Heart right ventricle (tissue), 16 donors: Measurements from ENCODE around the gene HSDL1. TPM values are rescaled to one million over a fixed set of nuclear protein-coding genes. Genes with fewer than 3 reads are reported as not detected.

ENCODE experiments used
- ATAC-seq, 8 donors: fragments of 200-7000 bp; cut with Tn5 transposase; one replicate each; pipeline ENCODE4 v1.9.1; 2020; ENCODE audit warnings: mild to moderate bottlenecking in 8 of 8, moderate library complexity in 8 of 8, moderate number of reproducible peaks in 1 of 8
- DNase-seq, 2 donors: peaks; one replicate each; pipeline ENCODE4 v3.0.0-alpha.2; 2020
- H3K27ac ChIP-seq, 10 donors: fragments of 200-600 bp; sonication (generic) in 2 of 10; one replicate each; pipeline versions ENCODE4 v1.5.0 to v1.8.0; 2020 to 2022; ENCODE audit warnings: mild to moderate bottlenecking in 3 of 10
- H3K27me3 ChIP-seq, 7 donors: fragments of 200-600 bp; one replicate each; pipeline ENCODE4 v1.8.0; 2021 to 2022; ENCODE audit warnings: mild to moderate bottlenecking in 2 of 7
- H3K36me3 ChIP-seq, 9 donors: fragments of 200-600 bp; sonication (generic) in 1 of 9; one replicate each; pipeline versions ENCODE4 v1.5.0 to v1.8.0; 2020 to 2022; ENCODE audit warnings: mild to moderate bottlenecking in 2 of 9
- H3K4me1 ChIP-seq, 9 donors: fragments of 200-600 bp; sonication (generic) in 1 of 9; one replicate each; pipeline versions ENCODE4 v1.5.0 to v1.8.0; 2020 to 2022; ENCODE audit warnings: mild to moderate bottlenecking in 4 of 9
- H3K4me3 ChIP-seq, 10 donors: fragments of 200-600 bp; sonication (generic) in 2 of 10; one replicate each; pipeline versions ENCODE4 v1.5.0 to v1.8.0; 2020 to 2022; ENCODE audit warnings: mild to moderate bottlenecking in 7 of 10, moderate library complexity in 2 of 10
- H3K9me3 ChIP-seq, 11 donors: fragments of 200-600 bp in 10 of 11; sonication (generic) in 2 of 11; one replicate each; pipeline versions ENCODE4 v1.5.0 to v1.8.0; 2013 to 2022; ENCODE audit warnings: mild to moderate bottlenecking in 2 of 11, control low read depth in 1 of 11, moderate library complexity in 1 of 11
- CTCF ChIP-seq, 9 donors: fragments of 200-600 bp; sonication (generic) in 2 of 9; IDR thresholded peaks; one replicate each; pipeline versions ENCODE4 v1.5.0 to v1.8.0; 2021 to 2022; ENCODE audit warnings: antibody characterized with exemption in 9 of 9, mild to moderate bottlenecking in 5 of 9, moderate library complexity in 1 of 9
- WGBS, 2 donors: extraction: QIAGEN DNeasy Blood & Tissue Kit; methylation state at CpG; one replicate each; pipeline ENCODE4 v1.1.7; 2013; ENCODE audit warnings: inconsistent platforms in 1 of 2; 5-methylcytosine and 5-hydroxymethylcytosine counted together
- intact Hi-C, 10 donors: fragments of 100-400 bp; cut with DNase I; formaldehyde crosslinking; loops; one replicate each; pipeline versions ENCODE4 v1.11.1 to v1.14.2; 2022
- long read RNA-seq, 3 donors: library from polyadenylated mRNA; unstranded; transcript quantifications; one replicate each; pipeline ENCODE4 v2.0.0, GENCODE V29; 2020 to 2021
- polyA plus RNA-seq, 2 donors: library from polyadenylated mRNA; stranded (reverse); fragments of 200-250 nt; gene quantifications; one replicate each; pipeline ENCODE4 v1.2.3, GENCODE V29; 2013
- total RNA-seq, 10 donors: library from RNA; stranded (reverse); fragmentation: NEBNext Ultra II Directional in 3 of 10; extraction: Animal tissue kit (Norgen Biotek cat#: 25700) in 3 of 10; gene quantifications; one replicate each; pipeline versions ENCODE4 v1.2.1 to v1.2.4, GENCODE V29; 2021 to 2023
- donor health status: Arrhythmogenic right ventricular cardiomyopathy.
- donor health status: ischemic (EF 13 %, LVEDD 7.1; RV severe dilation, severe dysfunction).
- donor health status: healthy with polysubstance abuse.
- donor health status: DM: no; HTN: yes; CAD: no.
- donor health status: DM: no; HTN: no; CAD: no.
- donor health status: ischemic (EF 25% LVEDD 6.9; RV normal size, moderate dysfunction).
- donor health status: ischemic (EF 25% LVEDD 5.7; RV mildly dilated, moderate dysfunction).
- donor health status: healthy.
- donor health status: DM: yes; HTN: yes; CAD: no.
- donor health status: Ischemic cardiomyopathy.
- donor health status: ischemic (EF 35%, LVEDD 5.7; RV mildly dilated, moderate dysfunction).
- donor health status: nonischemic (EF 11% LVEDD 7.7; RV severe dilation, severe dysfunction).
- donor health status: DM: yes; HTN: yes; CAD: no.
- donor health status: PGD.
- donor health status: ischemic (EF 29% LVEDD 5.4; RV normal size, mild dysfunction).
- donor health status: nonischemic (EF 23%, LVEDD 6.1; RV moderate dilation, normal function).

The HSDL1 gene
- total RNA-seq (10 to 100 TPM; 19.4 to 38.5 (median 25.3) TPM), polyA plus RNA-seq (10 to 100 TPM in 1 of 2 donors, 1 to 10 TPM in 1; 9.9 to 13.7 TPM)
- long read RNA-seq, donor 1, transcript HSDL1-201 (6 exons, 3,519 nt) = major isoform, 58 of 68 reads
- long read RNA-seq, donor 1, partial matches to known transcripts = 4 of 68 reads
- long read RNA-seq, donor 1, other reads (novel, unspliced or antisense) = 5 of 68 reads
- long read RNA-seq, donor 2, transcript HSDL1-201 (6 exons, 3,519 nt) = major isoform, 49 of 58 reads
- long read RNA-seq, donor 2, partial matches to known transcripts = 2 of 58 reads
- long read RNA-seq, donor 2, other reads (novel, unspliced or antisense) = 4 of 58 reads
- long read RNA-seq, donor 3, transcript HSDL1-201 (6 exons, 3,519 nt) = major isoform, 136 of 154 reads
- long read RNA-seq, donor 3, partial matches to known transcripts = 9 of 154 reads
- long read RNA-seq, donor 3, other reads (novel, unspliced or antisense) = 5 of 154 reads

GRCh38 chr16:84144859-84145639 is at the start of gene HSDL1, which contains the start of gene DNAAF1:
TSS of gene HSDL1 (minus strand) at chr16:84145177. CDS start at chr16:84131321, 13,856 bp downstream.
TSS of gene DNAAF1 (plus strand) at chr16:84145308. CDS start at chr16:84145441, 133 bp downstream.
- 0 to 1% methylated on average over 89 of the region's 89 CpGs for WGBS, 2 donors
- H3K27ac ChIP-seq = peak within 1 kb of the TSS in 9 of 10 donors; percentile 65 to 90 (median 81)
- TF ChIP-seq CTCF (IDR thresholded peaks at IDR 0.05) = peak in 5 of 9 donors; percentile 6 to 36 (median 21)

GRCh38 chr16:84194018-84194417 is 49.0 kb upstream of the HSDL1 start:
- ATAC-seq = no peak
- H3K9me3 ChIP-seq = no peaks in the 10 kb centered on the region
- 77 to 86% methylated on average over 11 of the region's 11 CpGs for whole genome bisulfite sequencing, 2 donors

More at GRCh38 chr16:84144859-84145639, at the start of gene HSDL1, which contains the start of gene DNAAF1:
- Histone ChIP-seq H3K36me3 (no peaks in the 10 kb centered on the region), H3K27me3 (peaks cover 0 to 5% (median 0%) of the 10 kb centered on the region in 7 donors), H3K9me3 (no peaks in the 10 kb centered on the region), H3K4me3 (peak within 1 kb of the TSS; percentile 71 to 99 (median 90)), H3K4me1 (peaks cover 0 to 19% (median 10%) of the 10 kb centered on the region in 9 donors)
- intact Hi-C loops = loop anchor here in 3 of 10 donors (2.0 to 10.0 kb wide), 3 partner anchors 37 to 70 kb away; partner anchors contain the start of gene TAF1C (in 1 of the 3)
- peak; percentile 90 to 95 for DNase-seq
- peak; percentile 91 to 97 (median 96) for ATAC-seq

DNA sequence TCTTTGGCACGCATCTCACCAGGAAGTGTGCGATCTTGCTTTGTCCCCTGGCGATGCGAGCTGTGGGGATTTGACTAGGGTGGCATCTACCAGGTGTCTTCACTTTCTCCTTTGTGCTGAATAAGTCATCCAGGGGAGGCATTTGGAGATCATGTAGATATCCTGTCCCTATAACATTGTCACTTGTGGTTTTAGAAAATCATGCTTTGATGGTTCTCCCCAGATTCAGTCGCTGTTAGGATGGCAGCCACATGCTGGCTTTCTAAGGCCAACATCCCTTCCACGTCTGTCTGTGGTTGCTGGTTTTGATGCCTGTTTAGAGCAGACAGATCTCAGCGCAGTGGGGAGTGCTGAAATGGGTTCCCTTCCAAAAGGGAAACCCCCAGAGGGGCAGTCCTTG is 48.5 kb upstream of the HSDL1 start:
- no peaks in the 10 kb centered on the region for H3K9me3 ChIP-seq
- H3K27ac ChIP-seq = no peak overlapping the region
- no peak for DNase-seq
- no peak overlapping the region for H3K4me3 ChIP-seq
- H3K27me3 ChIP-seq = peaks cover 0 to 31% (median 0%) of the 10 kb centered on the region in 7 donors
- ATAC-seq = no peak
- no peak for TF ChIP-seq CTCF (IDR thresholded peaks at IDR 0.05)
- H3K4me1 ChIP-seq = peaks cover 0 to 8% (median 0%) of the 10 kb centered on the region in 9 donors
- WGBS, 2 donors = 85 to 86% methylated on average over 7 of the region's 7 CpGs
- intact Hi-C loops = loop anchor here in 1 of 10 donors (5.0 kb wide), 1 partner anchor 106 kb away; no protein-coding TSS in a partner anchor
- no peaks in the 10 kb centered on the region for H3K36me3 ChIP-seq

More at GRCh38 chr16:84194018-84194417, 49.0 kb upstream of the HSDL1 start:
- H3K4me1 ChIP-seq = peaks cover 0 to 12% (median 0%) of the 10 kb centered on the region in 9 donors
- H3K27me3 ChIP-seq = peaks cover 0 to 31% (median 0%) of the 10 kb centered on the region in 7 donors
- no peak overlapping the region for H3K4me3 ChIP-seq
- no peak overlapping the region for H3K27ac ChIP-seq
- TF ChIP-seq CTCF (IDR thresholded peaks at IDR 0.05) = no peak
- H3K36me3 ChIP-seq = no peaks in the 10 kb centered on the region
- no peak for DNase-seq
- intact Hi-C loops = loop anchor here in 1 of 10 donors (5.0 kb wide), 1 partner anchor 107 kb away; no protein-coding TSS in a partner anchor
